GM06990 (cell line): ENCODE data around the gene DYNLT1.
"Not testable (repeated sequence)": the region's sequence is repeated elsewhere in the genome, so short reads cannot be mapped to it uniquely, and the experiment has no call there.

Source experiments
- DNase-seq: peaks from one replicate; pipeline ENCODE4 v3.0.0-alpha.2; 2011; ENCODE audit not compliant: insufficient read length; ENCODE audit errors: extremely low read depth
- H3K27me3 ChIP-seq: replicated peaks from 2 replicates; pipeline ENCODE4 v1.6.0; 2011; ENCODE audit warnings: low read length; ENCODE audit not compliant: control insufficient read depth, insufficient read depth
- H3K36me3 ChIP-seq: 2 replicates; pipeline ENCODE4 v1.5.1; 2011; ENCODE audit warnings: low read length; ENCODE audit not compliant: control insufficient read depth, insufficient read depth
- H3K4me3 ChIP-seq: replicated peaks from 2 replicates; pipeline ENCODE4 v1.5.1; 2011; ENCODE audit warnings: low read depth, mild to moderate bottlenecking, control low read depth, low read length
- TF ChIP-seq, protein P1 (sequence below): IDR thresholded peaks from 2 replicates; pipeline ENCODE4 v1.5.1; 2011; ENCODE audit warnings: low read length, control low read depth, mild to moderate bottlenecking, inconsistent platforms; ENCODE audit not compliant: insufficient read depth, poor library complexity, severe bottlenecking

Gene DYNLT1

GRCh38 chr6:158684745-158685324, 40.3 kb upstream of the DYNLT1 start:
- TF ChIP-seq, protein P1, sequence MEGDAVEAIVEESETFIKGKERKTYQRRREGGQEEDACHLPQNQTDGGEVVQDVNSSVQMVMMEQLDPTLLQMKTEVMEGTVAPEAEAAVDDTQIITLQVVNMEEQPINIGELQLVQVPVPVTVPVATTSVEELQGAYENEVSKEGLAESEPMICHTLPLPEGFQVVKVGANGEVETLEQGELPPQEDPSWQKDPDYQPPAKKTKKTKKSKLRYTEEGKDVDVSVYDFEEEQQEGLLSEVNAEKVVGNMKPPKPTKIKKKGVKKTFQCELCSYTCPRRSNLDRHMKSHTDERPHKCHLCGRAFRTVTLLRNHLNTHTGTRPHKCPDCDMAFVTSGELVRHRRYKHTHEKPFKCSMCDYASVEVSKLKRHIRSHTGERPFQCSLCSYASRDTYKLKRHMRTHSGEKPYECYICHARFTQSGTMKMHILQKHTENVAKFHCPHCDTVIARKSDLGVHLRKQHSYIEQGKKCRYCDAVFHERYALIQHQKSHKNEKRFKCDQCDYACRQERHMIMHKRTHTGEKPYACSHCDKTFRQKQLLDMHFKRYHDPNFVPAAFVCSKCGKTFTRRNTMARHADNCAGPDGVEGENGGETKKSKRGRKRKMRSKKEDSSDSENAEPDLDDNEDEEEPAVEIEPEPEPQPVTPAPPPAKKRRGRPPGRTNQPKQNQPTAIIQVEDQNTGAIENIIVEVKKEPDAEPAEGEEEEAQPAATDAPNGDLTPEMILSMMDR, result no peak
- DNase-seq, result no peak
- no peak overlapping the region for H3K4me3 ChIP-seq
- H3K36me3 ChIP-seq, result no peaks in the 10 kb centered on the region; the same call in 1 of the 2 replicates
- no peaks in the 10 kb centered on the region for H3K27me3 ChIP-seq

DNA sequence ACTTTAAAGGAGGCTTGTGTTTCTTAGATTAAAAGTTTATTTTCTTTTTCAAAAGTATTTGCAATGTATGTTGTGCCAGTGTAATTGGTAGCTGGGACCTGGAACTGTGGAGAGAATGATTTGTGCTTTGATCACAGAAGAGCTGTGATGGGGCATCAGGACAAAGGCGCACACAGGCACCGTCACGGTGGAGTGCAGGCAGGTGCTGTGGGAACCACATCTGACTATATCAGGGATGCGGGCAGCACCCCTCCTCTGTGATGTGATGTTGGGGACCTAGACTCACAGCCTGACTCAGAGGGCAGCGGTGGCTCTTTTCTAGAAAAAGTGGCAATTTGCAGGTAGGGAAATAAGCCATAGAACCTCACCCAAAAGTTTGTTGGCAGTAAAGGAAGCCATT, 39.8 kb upstream of the DYNLT1 start:
- Histone ChIP-seq H3K27me3 (no peaks in the 10 kb centered on the region), H3K4me3 (no peak overlapping the region), H3K36me3 (no peaks in the 10 kb centered on the region; the same call in 1 of the 2 replicates)
- TF ChIP-seq, protein P1, result no peak
- DNase-seq, result no peak

GRCh38 chr6:158680481-158680880, 35.9 kb upstream of the DYNLT1 start:
- no peak for DNase-seq
- Histone ChIP-seq H3K27me3 (no peaks in the 10 kb centered on the region), H3K4me3 (no peak overlapping the region), H3K36me3 (no peaks in the 10 kb centered on the region; the same call in 1 of the 2 replicates)
- TF ChIP-seq, protein P1, result no peak

DNA sequence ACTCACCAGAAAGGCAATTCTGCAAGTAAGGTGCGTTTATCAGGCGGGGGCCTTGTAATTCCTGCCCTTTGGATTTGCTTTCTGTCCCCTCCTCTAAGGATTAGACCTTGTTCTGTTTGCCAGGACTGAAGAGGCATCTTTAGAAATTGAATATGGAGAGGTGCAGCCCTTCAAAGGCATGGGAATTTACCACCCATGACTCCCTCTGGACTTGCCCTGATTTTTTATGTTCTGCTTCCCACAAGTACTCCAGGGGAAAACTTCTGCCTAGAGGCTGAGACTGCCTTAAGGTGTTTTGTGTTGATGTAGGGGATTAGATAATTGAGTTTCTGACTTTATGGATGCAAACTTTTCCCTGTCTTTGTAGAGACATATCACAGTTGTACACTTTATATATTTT, 35.5 kb upstream of the DYNLT1 start:
- TF ChIP-seq, protein P1, result no peak
- no peak for DNase-seq
- Histone ChIP-seq H3K36me3 (no peaks in the 10 kb centered on the region; the same call in 1 of the 2 replicates), H3K27me3 (no peaks in the 10 kb centered on the region), H3K4me3 (no peak overlapping the region)

DNA sequence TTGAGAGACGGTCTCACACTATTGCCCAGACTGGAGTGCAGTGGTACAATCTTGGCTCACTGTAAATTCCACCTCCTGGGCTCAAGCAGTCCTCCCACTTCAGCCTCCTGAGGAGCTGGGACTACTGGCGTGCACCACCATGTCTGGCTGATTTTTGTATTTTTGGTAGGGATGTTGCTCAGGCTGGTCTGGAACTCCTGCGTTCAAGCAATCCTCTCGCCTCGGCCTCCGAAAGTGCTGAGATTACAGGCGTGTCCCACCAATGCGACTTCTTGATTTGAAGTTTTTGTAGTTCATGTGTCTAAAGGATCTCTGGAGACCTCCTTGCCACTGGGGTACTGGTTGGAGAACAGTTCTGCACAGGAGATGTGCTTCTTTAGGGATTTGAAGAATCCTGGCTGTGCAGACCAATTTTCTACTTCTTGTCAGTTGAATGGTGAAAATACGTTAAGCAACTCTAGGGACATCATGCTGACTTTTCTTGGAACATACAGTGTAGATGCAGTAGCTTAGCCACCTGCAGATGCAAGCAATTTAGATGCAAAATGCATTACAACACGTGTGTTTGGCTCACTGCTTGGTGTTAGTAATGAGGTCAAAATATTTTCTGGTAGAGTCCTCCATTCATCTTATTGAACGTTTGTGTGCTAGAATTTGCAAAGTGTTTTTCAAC, 33.5 kb upstream of the DYNLT1 start:
- Histone ChIP-seq H3K4me3 (no peak overlapping the region), H3K36me3 (no peaks in the 10 kb centered on the region), H3K27me3 (no peaks in the 10 kb centered on the region)
- DNase-seq, result no peak
- TF ChIP-seq, protein P1, result no peak

DNA sequence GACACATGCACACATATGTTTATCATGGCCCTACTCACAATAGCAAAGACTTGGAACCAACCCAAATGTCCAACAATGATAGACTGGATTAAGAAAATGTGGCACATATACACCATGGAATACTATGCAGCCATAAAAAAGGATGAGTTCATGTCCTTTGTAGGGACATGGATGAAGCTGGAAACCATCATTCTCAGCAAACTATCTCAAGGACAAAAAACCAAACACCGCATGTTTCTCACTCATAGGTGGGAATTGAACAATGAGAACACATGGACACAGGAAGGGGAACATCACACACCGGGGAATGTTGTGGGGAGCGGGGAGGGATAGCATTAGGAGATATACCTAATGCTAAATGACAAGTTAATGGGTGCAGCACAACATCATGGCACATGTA, 32.6 kb upstream of the DYNLT1 start:
- H3K36me3 ChIP-seq, H3K27me3 ChIP-seq, DNase-seq, H3K4me3 ChIP-seq: not testable (repeated sequence)
